RKO (cell line): ENCODE results near the gene TTC13.

ENCODE experiments used
- DNase-seq: peaks from one replicate; pipeline ENCODE4 v3.0.0-alpha.2; 2016; ENCODE audit warnings: low spot score

TTC13 gene

DNA sequence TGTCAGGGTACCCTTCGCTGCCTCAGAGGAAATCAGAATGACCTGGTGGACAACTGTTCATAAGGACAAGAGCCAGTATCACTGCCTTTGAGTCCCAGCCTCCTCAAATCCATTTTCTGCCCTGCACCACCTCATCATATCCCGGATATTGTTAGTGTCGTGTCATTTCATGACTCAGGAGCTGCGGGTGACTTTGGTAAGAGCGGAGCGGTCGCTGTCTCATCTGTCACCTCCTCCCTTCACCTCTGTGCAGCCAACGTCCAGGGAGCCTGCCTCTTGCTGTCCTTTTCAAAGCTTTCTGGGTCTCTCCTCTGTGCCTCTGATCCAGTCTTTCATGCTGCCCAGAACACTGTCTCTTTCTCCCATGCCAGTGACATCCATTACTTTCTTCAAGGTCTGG, 103.3 kb downstream of the TTC13 start:
- peak; percentile 48 for DNase-seq

DNA sequence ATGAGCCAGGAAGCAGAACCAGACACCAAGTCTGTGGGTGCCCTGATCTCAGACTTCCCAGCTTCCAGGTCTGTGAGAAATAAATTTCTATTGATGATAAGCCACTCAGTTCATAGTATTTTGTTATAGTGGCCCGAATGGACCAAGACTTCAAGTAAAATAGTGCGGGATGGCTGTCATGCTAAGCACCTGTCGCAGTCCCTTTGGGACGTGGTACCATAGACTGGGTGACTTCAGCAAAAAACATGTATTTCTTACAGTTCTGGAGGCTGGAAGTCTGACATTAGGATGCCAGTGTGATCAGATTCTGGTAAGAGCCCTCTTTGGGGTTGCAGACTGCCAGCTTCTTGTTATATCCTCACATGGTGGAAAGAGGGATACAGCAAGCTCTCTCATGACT, 107.7 kb downstream of the TTC13 start:
- DNase-seq: no peak

DNA sequence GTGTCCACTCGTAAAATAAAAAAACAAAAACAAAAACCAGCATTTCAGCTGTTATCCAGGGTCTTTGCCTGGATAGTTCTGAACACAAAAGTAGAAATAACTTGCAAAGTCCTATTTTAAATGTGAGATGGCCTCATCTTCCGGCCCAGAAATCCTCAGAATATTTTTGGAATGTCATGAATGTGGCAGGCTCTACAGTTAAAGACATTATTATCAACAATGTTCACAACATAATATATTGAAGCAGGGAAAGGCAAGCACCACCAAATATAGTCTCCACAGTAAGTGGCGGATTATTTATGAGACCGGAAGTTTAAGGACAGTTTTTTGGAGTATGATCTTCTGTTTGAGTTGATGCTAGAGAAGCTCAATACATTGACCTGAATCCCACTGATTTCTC, 109.2 kb downstream of the TTC13 start:
- DNase-seq: no peak

DNA sequence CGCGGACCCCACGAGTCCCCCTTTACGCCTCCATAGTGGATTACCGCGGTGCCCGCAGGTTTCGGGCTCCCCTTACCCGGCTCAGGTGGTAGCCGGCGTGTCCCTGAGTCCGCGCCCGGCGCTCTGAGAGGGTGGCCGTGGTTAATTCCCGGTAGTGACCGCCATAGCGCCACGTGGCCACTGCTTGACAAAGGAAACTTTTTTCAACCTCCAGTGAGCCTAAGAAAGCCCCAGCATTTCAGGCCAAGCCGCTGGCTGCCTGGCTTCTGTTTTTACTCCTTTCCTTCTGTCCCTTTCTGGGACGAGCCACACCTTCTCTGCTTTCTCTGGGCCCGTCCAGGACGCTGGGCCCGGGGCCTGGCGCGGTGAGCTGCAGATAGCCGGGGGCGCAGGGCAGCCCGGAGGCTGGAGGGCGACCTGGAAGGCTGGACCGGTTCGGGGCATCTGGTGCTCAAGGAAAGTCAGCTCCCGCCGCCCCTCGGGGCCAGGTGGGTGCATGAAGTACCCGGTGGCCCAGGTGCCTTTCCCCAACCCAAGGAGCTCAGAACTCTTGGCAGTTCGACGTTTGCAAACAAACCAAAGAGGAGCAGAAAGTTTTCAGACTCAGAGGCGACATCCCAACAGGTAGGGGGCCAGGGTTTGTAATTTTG, 109.8 kb downstream of the TTC13 start:
- peak; percentile 58 for DNase-seq

DNA sequence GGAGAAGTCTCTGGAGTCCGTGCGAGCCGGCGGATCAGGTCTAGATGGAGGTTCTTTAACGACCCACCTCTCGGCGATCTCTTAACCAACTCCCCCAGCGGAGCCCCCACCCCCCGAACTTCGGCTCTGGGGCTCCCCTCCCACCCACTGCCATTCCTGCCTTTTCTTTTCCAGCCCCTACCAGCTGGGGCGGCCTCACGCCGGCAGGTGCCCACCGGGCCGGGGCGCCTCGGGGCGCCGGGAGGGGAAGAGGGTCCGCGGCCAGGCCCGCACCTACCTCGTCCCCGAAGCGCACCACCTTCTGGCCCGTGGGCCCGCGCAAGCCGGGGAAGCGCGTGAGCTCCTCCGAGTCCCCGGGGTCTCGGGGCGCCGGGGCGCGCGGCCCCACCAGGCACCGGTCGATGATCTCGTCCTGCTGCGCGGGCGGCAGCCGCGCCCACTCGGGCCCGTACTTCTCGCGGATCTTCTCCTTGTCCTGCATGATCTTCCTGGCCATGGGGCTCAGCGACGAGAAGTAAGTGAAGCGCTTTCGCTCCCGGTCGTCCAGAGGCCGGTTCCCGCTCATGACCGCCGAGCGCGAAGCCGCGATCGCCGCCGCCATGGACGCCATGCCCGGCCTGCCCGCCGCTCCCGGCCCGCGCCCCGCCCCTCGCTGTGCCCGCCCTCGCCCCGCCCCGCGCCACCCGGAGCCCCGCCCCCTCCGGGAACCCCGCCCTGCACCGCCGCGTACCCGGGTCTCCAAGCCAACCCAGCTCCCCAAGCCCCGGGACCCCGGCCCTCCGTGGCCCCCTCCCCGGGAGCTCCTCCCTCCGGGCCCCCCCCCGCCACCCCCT, 110.5 kb downstream of the TTC13 start, which contains the start of gene C1orf198:
Gene C1orf198, minus strand, starts transcription at position 619 of the 833 bp plus-strand sequence. Its CDS starts 9 bp downstream, at position 610.
- peak; percentile 47 for DNase-seq

DNA sequence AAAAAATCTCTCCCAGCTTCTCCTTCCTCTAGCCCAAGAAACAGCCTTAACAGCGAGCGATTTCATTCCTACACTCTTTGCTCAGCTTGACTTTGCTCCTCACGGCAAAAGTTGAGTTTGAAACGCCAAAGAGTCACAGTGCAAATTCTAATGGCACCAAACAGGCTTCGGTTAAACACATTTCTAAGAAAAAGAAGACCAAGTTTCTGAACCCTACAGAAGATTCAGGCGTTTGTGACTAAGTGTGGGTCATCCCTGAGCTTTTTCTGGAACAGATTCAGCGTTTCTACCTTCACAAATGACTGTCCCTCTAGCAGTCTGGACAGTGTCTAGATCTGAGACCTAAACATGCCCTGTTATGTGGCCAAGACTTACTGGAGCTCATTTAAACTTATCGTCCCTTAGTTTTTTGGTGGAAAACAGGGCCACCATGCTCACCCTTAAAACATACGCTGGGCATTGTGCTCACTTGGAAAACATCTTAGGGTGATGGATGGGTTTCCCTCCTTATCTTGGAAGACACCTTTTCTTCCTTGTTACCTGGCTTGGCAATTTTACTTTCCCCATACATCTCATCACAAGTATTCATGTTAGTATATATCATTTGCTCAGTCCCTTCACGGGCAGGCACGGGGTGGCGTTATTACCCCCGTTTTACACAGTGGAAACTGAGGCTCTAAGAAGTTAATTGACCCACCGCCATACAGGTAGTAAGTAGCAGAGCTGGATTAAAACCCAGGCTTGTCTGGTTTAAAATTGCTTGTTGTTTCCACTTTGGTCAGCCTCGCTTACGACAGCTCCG, 111.4 kb downstream of the TTC13 start:
- DNase-seq: peak; percentile 78

DNA sequence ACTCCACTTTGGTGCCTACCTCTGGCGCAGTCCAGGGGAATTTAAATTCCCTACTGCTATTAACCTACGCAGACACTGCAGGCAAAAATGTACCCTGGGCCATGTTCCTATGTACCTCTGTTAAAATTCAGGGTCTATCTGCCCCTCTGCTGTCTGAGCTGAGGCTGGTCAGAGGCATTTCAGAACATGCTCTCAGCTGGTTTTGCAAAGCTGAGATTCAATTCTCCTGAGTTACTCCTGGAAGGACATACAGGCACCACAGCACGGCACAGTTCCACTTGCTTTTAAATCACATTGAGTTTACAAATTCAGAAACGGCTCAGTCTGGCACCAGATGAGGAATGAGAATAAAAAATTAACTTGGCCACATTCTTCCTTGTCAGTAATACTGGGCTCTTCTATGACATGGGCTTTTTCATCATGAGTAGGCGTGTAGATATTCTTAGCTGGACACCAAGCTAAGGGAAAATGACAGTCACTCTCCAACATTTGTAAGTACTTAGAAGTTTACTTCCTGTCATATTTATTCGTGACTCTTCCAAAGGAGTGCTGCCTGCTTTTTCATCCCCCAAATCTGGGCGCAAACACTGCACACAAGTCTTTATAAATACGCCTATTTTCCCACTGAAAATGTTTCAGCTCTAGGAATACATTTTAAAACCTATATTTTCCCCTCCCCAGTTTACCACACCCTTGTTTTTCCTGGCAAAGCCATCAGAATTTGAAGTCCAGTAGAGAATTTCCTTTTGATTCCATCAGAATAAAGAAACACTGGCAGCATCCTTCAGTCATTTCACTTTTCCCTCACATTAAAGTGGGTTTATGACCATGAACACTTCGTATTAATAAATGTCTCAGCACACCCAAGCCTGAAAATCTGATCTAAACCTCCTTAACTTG, 112.2 kb downstream of the TTC13 start:
- DNase-seq: peak; percentile 79

DNA sequence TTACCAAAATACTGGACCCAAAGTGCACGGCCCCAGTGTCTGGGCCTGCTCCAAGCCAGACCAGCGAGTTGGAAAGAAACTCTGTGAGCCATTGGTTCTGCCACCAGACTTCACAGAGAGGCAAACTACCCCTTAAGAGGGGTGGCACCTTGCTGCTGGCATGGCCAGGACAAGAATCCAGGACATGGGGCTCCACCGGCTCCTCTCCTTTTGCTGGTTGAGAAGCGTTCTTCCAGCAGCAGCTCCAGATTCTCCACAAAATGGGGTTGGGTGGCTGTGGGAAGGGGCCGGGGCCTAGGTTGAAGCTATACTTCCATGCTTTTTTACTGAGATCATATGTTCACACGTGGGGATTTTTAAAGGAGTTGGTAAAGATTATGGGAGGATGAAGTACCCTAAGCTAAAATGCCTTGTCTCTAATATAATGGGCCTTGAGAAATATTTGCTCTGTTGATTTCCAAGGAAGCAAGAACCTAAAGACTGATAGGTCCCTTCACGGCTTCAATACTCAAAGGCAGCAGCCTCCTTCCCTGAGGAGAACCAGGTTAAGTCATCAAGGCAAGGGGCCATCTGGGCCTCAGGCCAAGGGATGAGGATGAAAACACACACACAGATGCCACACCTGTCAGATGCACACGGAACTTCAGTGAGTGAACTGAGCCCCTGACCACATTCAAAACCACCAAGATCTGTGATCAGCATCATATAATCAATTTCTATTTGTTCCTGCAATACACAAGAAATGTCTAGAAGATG, 113.4 kb downstream of the TTC13 start:
- no peak for DNase-seq

DNA sequence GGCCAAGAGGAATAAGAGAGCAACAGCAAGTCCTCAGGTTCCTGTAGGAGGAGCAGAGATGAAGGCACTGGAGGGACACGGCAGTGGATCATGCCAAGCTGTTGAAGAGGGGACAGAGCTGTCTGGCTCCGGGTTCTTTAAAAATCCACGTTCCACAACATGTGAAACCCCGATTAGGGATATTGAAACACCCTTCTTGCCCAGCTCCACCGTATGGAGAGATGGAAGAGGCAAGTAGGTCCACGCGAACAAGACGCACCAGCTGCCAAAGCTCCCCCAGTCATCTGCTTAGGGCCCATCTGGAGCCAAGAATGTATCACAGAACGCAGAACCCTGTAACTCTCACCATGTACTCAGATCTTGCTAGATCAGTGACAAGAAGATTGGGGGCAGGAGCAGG, 114.2 kb downstream of the TTC13 start:
- DNase-seq: no peak

DNA sequence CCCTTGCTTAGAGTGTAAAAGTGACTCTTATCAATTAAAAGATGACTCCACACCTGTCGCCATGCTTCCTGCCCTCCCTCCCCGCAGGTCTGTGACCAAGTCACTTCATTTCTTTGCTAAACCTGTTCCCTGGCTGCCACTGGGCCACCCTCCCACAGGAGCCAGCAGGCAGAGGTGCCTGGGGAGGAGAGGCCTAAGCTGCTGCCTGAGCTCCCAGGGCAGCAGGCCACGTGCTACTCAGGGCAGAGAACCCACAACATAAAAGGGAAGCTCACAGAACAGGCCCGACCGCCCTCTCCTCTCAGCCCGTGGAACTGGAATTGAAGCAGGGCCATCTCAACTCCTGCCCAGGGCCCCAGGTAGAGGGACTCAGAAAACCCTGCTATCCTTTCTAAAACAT, 115.2 kb downstream of the TTC13 start:
- DNase-seq: no peak

DNA sequence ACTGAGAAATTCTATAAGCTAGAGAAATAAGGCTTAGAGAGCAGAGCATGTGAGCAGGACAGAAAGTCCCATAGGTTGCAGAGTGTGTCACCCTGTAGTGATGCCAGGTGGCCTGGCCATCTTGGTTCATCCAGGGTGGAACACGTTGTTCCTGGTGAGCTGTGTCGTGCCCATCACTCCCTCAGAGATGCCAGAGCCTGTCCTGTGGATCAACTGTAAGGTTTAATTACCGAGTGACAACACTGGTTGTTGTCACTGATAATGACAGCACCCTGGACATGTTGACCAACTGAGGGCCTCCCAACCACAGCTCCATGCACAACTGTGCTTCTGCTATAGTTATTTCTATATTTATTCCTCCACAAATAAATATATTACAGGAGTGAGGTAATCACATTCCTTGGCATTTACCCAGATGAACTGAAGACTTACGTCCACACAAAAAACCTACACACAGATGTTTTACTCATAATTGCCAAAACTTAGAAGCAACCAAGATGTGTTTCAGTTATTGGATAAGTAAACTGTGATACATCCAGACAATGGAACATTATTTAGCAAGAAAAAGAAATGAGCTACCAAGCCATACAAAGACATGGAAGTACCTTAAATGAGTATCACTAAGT, 116.6 kb downstream of the TTC13 start:
- no peak for DNase-seq

DNA sequence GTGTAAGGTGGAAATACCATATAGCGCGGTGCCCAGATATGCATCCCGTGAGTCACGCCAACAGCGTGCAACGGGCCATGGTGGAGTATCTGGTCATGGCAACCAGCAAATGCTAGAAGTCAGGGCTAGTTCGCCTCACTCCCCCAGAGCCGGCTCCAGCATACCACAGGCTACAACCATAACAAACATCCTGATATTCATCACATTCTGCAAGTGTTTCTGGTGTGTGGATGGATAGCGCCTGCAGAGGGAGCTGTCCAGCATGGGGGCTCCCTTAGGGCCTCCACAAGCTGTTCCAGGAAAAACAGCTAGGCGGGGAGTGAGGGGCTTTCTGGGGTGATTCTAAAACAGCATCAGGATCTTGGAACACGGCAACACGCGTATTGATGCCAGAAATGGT, 117.2 kb downstream of the TTC13 start:
- no peak for DNase-seq

DNA sequence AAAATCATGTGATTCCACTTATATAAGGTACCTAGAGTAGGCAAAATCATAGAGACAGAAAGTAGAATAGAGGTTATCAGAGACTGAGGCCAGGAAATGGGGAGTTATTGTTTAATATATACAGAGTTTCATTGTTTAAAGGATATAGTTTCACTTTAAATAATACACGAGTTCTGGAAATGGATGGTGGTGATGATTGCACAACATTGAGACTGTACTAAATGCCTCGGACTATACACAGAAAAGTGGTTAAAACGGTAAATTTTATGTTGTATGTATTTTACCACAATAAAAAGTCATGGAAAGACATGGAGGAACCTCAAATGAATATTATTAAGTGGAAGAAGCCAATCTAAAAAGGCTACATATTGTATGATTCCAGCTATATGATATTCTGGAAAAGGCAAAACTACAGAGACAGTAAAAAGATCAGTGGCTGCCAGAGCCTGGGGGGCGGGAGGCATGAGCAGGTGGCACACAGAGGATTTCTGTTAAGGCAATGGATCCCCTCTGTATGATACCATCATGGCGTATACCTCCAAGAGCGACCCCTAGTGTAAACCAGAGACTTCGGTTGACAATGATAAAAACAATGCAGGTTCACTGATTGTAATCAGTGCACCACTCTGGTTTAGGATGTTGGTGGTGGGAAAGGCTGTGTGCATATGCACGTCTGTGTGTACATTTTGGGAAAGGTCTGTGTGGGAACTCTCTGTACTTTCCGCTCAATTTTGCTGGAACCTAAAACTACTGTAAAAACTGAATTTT, 117.9 kb downstream of the TTC13 start:
- no peak for DNase-seq

DNA sequence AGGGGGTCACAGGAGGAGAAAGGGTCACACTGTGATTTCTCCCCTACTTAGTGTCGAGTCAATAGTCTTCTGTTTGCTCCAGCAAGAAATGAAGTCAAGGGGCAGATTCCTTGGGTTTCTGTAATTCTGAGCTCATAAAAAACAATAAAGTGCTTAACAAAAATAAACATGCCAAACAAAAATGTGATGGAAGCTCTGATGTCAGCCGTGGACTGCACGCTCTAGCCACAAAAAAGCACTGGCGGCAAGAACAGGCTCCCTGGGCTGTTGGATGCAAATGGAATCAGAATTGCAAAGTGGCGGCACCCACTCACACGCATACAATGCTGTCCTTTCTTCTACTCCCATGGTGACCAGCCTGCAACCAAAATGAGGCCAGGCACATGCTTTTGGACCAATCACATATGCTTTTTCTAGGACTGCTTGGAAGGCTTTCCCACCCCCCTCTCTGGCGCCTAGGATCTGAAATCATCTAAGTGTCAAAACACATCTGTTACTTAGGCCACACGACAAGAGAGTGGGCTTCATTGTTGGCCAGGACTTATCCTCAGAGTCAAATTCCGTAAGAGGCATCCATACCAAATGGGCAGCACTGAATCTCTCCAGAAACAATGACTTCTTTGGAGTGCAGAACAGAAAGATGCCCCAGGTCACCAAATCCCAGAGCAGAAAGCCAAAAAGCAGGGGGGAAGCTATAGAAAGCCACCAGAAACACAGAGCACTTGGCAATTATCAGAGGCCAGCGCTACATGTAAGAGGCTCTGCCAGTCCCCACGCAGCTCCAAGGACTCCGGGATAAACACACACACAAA, 119.5 kb downstream of the TTC13 start:
- DNase-seq: no peak

DNA sequence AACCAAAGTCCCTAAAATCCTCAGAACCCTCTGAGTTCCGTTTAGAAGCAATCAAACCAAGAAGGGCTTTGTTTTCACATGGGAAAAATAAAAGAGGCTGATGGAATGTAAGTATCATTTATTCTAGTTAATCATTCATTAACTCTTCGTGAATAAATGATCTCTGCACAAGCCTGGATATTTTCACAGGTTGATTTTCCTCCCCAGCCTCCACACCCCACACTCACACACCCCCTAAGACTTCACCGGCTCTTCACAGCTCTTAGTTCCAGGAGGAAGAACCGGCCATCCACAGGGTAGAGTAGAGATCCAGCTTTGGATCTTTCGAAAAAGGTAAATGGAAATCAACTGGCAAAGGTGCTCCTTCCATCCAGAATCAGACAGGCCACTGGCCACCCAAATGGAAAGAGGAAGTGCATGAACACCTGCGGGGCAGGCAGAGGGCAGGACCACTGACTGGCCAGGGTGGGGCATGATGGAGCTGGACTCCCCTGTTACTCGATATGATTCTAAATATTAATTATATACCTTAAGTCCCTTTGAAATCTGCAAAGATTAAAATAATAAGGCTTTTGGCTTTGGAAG, 120.3 kb downstream of the TTC13 start:
- no peak for DNase-seq

DNA sequence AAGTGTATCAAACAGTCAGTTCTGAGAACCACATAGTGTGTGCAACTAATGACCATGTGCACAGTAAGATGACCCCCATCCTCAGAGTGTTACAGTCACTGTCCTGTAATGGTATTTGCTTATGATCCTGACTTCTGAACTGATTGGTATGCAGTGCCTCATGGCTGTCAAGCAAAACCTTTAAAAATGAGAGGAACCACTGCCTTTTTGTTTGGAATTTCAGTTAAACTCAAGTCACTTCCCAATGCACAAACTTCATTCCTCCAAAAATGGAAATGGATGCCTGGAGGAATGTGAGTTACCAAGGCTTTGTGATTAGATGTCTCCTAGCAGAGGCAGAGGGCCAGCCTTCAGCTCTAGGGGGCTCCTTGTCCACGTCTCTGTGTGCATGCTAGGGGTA, 120.8 kb downstream of the TTC13 start:
- no peak for DNase-seq

DNA sequence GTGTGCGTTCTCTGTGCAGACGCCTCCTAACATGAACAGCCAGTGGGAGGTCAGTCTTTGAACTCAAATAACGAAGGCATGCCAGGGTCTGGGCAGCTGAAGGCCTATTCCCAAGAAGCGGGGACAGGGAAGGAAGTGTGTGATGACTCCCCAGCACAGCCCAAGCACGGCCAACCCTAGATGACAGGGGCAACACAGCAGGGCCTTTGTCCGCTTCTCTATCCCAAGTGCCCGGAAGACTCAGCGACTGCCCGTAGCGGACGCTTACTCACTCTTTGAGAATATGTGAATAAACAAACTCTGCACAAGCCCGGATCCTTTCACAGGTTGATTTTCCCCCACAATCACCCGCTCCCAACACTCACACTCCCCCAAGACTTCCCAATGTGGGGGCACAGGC, 121.6 kb downstream of the TTC13 start:
- no peak for DNase-seq
